NCI-H82 treated with DMSO at 0.1 percent for 48 hours (cell line): ENCODE measurements around the gene GALNT10.

Experiments used
- DNase-seq: peaks from one replicate; lab custom pipeline; 2025; ENCODE audit not compliant: unreplicated experiment; lab: John Stamatoyannopoulos, UW

The GALNT10 gene

GRCh38 chr5:154317916-154318315, 127.4 kb downstream of the GALNT10 start:
- no peak for DNase-seq

GRCh38 chr5:154318691-154319090, 128.2 kb downstream of the GALNT10 start:
- no peak for DNase-seq

GRCh38 chr5:154319736-154320135, 129.2 kb downstream of the GALNT10 start:
- DNase-seq = no peak

GRCh38 chr5:154320224-154321089, 129.9 kb downstream of the GALNT10 start:
- DNase-seq = no peak

- no peak for DNase-seq
Measured at GRCh38 chr5:154321546-154321945, 131.0 kb downstream of the GALNT10 start.

DNA sequence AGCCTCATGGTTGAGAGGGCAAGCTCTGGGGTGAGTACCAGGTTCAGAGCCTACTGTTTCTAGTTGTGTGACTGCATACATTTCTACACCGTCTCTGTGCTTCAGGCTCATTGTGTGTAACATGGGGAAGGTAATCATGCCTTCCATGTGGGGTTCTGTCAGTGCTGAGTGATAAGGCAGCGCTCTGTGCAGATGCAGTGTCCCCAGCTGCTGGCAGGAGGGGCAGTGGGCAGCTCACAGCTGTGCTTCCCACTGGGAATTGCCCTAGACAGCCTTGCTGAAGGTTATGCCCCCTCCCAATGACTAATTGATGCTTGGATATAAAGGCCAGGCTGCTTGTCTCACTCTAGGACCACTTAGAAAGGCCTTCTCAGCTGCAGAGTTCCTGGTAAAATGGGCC, 133.5 kb downstream of the GALNT10 start:
- DNase-seq = no peak

GRCh38 chr5:154325566-154325965, 135.0 kb downstream of the GALNT10 start:
- no peak for DNase-seq

DNA sequence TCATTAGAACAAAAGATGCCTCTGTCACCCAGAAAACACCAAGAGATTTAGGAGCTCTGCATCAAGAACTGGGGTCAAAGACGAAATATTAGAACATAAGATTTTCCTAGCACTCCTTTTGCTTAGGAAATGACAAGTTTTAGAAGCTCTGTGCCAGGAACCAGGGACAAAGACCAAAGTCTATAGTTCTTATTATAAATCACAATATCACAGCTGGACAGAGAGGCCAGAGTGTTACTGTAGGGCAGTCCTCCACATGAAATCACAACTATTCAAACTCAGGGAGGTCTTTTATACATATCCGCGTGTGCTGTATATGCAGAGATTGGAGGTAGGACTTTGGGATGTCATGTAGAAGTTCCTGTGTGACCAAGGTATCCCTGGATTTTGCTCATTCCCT, 138.5 kb downstream of the GALNT10 start:
- DNase-seq = no peak

GRCh38 chr5:154329519-154330040, 139.0 kb downstream of the GALNT10 start:
- DNase-seq = no peak

DNA sequence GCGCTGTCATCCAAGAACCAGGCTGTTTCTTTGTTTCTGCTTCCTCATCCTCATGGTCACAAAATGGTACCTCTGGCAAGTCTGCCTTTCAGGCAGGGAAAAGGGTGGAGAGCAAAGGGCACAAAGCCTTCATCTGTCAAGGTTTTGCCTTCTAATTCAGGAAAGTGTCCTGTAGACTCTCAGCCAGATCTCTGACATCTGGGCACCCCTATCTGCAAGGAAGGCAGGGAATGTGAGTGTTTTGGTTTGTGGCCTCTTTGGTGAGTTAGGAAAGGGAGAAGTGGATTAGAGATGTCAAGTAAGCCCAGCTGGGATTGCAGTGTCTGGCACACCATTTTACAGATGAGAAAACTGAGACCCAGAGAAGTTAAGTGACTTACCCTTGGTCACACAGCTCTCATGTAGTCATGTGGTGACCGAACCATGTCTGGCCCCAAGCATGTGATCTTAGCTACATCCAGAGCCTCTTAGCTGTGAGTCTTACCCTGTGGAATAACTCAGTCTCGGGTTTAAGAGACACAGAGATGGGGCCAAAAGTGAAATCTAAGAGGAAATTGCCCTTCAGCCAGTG, 139.6 kb downstream of the GALNT10 start:
- DNase-seq = no peak

GRCh38 chr5:154331232-154331631, 140.7 kb downstream of the GALNT10 start:
- no peak for DNase-seq

- DNase-seq = no peak
Measured at GRCh38 chr5:154331924-154332323, 141.4 kb downstream of the GALNT10 start.

GRCh38 chr5:154332451-154332850, 141.9 kb downstream of the GALNT10 start:
- no peak for DNase-seq

GRCh38 chr5:154333016-154333415, 142.5 kb downstream of the GALNT10 start:
- DNase-seq = no peak

DNA sequence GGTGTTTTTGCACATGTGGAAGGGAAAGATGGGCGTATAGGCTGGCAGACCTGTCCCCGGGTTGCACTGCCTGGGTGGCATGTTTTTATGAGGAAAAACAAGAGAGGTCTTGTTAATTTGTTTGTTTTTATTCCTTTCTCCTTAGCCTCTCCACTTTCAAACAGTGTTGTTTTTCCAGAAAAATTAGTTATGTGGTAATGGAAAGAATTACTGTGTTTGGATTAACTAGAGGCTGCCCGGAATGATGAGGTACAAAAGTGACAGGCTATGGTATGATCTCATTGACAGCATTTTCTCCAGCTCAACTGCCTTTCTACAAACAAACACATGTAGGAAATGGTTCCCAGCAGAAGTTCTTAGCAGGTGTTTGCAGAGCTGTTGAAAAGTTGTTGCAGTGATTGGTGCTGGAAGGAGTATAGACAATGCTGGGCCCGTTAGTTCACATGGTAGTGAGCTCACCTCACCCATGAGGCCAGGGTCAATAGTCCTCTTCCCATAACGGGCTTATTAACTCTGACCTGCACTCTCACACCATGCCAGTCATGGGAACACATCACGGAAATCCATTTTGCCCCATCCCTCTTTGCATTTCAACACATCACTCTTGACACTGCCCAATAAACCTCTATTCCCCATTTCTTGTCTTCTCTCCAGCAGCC, 144.0 kb downstream of the GALNT10 start:
- no peak for DNase-seq

DNA sequence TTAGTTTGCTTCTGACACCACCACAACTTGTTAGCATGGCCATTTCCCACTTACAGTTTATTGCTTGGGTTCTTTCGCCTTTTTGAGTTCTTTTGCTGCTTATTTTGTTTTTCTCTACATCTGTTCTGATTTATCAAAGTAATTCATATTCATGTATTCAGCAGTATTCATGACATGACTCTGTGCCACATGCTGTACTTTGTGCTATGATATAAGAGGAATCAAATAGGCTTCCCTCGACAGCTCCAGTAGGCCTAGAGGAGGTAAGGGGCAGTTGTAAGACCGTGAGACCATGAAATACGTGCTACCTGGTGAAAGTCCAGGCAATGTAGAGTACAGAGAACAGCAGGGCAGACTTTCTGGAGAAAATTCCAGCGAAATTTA, 144.5 kb downstream of the GALNT10 start:
- no peak for DNase-seq

DNA sequence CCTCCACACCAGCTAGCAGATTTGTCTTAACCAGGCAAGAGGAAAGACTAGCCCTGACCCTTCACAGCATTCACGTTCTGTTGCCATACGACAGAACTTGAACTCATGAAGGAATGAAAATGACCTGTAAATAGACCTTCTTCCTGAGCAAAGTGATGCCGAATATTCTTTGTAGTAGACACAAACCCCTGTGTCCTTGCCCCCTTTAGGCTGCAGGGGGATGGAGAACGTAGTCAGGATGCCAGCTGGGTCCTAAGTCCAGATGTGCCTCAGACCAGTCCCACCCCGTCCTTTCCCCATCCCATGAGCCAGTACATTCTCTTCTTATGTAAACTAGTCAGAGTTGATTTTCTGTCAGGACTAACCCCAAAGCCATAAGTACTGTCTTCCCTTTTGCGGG, 151.1 kb downstream of the GALNT10 start:
- no peak for DNase-seq

GRCh38 chr5:154342211-154342610, 151.7 kb downstream of the GALNT10 start:
- DNase-seq = no peak

DNA sequence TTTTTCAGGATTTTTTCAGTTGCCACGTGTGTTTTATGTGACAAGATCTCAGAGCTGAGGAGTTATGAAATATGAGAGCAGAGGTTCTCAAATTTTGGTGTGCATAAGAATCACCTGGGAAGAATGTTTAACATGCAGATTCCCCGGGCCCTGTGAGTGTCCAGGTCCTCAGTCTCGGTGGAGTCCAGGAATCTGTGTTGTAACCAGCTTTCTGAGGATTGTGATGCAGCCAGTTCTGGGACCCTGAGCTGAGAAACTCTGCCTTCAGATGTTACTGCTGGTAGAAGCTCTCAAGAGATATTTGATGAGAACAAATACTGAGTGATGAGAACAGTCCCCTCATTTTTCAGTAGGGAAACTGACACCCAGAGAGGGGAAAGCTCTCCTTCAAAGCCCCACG, 152.4 kb downstream of the GALNT10 start:
- no peak for DNase-seq

- DNase-seq = no peak
Measured at GRCh38 chr5:154344461-154344860, 153.9 kb downstream of the GALNT10 start.

- no peak for DNase-seq
Measured at GRCh38 chr5:154345255-154345952, 154.9 kb downstream of the GALNT10 start.
